HL-60 (cell line): Measurements from ENCODE around the gene FOXK2.
A peak's percentile ranks its signal among the peaks of the same experiment; 100 is the strongest.

Experiments used
- DNase-seq, 2 experiments: peaks; one replicate each; pipeline ENCODE4 v3.0.0-alpha.2; 2010 to 2020; ENCODE audit warnings: low read depth in 1 of 2, low spot score in 1 of 2
- H3K27ac ChIP-seq: fragments of 250-450 bp; sonication (Bioruptor Pico); replicated peaks from 2 replicates; pipeline ENCODE4 v1.5.1; 2020; ENCODE audit warnings: mild to moderate bottlenecking, moderate library complexity
- H3K27me3 ChIP-seq: fragments of 250-450 bp; sonication (Bioruptor Pico); 2 replicates; pipeline ENCODE4 v1.5.1; 2021; ENCODE audit warnings: mild to moderate bottlenecking, moderate library complexity; ENCODE audit not compliant: insufficient read depth, poor library complexity, severe bottlenecking
- H3K4me3 ChIP-seq: replicated peaks from 2 replicates; pipeline ENCODE4 v1.5.1; 2011; ENCODE audit warnings: mild to moderate bottlenecking, control low read depth, low read length; ENCODE audit not compliant: insufficient read depth
- CTCF ChIP-seq: IDR thresholded peaks from one replicate; pipeline ENCODE4 v1.5.1; 2011; ENCODE audit warnings: low read length, control low read depth, inconsistent platforms; ENCODE audit not compliant: insufficient read depth
- GABPA ChIP-seq: IDR thresholded peaks from 2 replicates; pipeline ENCODE4 v1.6.1; 2012; ENCODE audit warnings: low read depth
- POLR2AphosphoS5 ChIP-seq: IDR thresholded peaks from 2 replicates; pipeline ENCODE4 v1.6.1; 2012; ENCODE audit warnings: low read depth
- SPI1 ChIP-seq: IDR thresholded peaks from 2 replicates; pipeline ENCODE4 v1.6.1; 2012; ENCODE audit warnings: low read depth, mild to moderate bottlenecking, borderline replicate concordance
- TF ChIP-seq, protein P1 (sequence below): IDR thresholded peaks from 2 replicates; pipeline ENCODE4 v1.6.1; 2012; ENCODE audit warnings: low read depth; ENCODE audit not compliant: insufficient replicate concordance

Gene FOXK2

DNA sequence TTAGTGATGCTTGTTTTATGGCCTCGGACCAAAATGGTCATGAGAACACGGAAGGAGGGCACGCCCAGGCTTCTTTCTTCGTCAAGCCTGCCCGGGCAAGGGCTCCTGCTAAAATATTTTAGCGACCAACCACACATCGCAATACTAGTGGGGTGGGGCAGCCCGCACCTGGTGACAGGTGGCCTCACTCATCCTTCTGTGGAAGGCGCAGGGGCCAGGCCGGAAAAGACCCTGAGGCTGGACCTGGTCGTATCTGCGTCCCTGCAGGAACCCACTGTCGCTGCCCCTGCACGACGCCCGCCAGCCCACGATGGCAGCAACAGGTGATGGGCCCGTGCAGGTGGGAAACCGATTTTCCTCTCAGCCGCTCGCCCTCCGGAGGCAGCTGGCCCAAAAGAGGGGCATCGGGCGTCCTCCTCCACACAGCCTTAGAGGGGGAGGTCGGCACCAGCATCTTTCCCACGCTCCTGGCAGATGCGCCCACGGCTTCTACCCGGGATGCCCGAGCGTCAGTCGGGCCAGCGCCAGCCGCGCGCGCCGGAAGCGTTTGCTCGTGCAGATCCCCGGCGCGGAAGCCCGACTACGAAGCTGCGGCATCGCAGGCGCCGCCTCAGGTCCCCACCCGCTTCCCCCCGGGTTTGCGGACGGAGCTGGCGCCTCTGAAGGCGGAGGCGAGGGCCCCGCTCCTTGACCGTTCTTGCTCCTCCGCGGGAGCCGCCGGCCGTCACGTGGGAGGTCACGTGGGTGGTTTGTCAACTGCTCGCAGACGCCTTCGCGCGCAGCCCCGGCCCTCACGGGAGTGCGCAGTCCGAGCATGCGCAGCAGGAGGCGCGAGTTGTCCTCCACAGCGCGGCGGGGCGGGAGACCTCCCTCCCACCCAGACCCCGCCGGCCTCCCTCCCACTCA, 22.8 kb upstream of the FOXK2 start:
- Histone ChIP-seq H3K27me3 (no peaks in the 10 kb centered on the region), H3K4me3 (peak overlapping the region; percentile 55), H3K27ac (peak overlapping the region; percentile 74)
- peak; percentile 97 to 98 for DNase-seq
- peak; percentile 70 for TF ChIP-seq POLR2AphosphoS5
- TF ChIP-seq, protein P1, sequence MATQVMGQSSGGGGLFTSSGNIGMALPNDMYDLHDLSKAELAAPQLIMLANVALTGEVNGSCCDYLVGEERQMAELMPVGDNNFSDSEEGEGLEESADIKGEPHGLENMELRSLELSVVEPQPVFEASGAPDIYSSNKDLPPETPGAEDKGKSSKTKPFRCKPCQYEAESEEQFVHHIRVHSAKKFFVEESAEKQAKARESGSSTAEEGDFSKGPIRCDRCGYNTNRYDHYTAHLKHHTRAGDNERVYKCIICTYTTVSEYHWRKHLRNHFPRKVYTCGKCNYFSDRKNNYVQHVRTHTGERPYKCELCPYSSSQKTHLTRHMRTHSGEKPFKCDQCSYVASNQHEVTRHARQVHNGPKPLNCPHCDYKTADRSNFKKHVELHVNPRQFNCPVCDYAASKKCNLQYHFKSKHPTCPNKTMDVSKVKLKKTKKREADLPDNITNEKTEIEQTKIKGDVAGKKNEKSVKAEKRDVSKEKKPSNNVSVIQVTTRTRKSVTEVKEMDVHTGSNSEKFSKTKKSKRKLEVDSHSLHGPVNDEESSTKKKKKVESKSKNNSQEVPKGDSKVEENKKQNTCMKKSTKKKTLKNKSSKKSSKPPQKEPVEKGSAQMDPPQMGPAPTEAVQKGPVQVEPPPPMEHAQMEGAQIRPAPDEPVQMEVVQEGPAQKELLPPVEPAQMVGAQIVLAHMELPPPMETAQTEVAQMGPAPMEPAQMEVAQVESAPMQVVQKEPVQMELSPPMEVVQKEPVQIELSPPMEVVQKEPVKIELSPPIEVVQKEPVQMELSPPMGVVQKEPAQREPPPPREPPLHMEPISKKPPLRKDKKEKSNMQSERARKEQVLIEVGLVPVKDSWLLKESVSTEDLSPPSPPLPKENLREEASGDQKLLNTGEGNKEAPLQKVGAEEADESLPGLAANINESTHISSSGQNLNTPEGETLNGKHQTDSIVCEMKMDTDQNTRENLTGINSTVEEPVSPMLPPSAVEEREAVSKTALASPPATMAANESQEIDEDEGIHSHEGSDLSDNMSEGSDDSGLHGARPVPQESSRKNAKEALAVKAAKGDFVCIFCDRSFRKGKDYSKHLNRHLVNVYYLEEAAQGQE = no peak

GRCh38 chr17:82497483-82498405, 21.8 kb upstream of the FOXK2 start:
- no peak for TF ChIP-seq GABPA
- TF ChIP-seq, protein P1 = no peak
- no peak for TF ChIP-seq SPI1
- no peak for TF ChIP-seq POLR2AphosphoS5
- TF ChIP-seq CTCF = no peak
- DNase-seq = peak in 1 of 2 experiments; percentile 55
- Histone ChIP-seq H3K4me3 (peak overlapping the region; percentile 20), H3K27ac (peak overlapping the region; percentile 69), H3K27me3 (no peaks in the 10 kb centered on the region)

DNA sequence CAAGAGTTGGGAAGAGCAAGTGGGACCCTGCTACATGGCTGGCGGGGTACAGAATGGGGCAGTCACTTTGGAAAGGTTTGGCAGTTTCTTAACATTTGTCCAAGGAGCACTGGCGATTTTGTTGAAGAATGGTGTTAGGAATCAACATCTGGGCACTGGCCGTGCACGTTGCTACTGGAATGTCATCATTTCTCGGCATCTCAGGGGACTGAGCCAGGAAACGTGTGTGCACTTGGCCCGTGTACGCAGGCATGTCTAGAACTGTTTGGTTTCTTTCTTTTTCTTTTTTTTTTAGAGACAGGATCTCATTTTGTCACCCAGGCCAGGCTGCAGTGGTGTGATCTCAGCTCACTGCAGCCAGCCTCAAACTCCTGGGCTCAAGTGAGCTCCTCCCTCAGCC, 17.3 kb upstream of the FOXK2 start:
- Histone ChIP-seq H3K27me3 (no peaks in the 10 kb centered on the region), H3K27ac (no peak overlapping the region), H3K4me3 (no peak overlapping the region)
- DNase-seq = no peak
- TF ChIP-seq CTCF (no peak), SPI1 (no peak), GABPA (no peak), POLR2AphosphoS5 (no peak)
- TF ChIP-seq, protein P1 = no peak
